GM21390 (cell line): Measurements from ENCODE around the gene ZZZ3.
A peak's percentile ranks its signal among the peaks of the same experiment; 100 is the strongest.
"Not testable (repeated sequence)": the region's sequence is repeated elsewhere in the genome, so short reads cannot be mapped to it uniquely, and the experiment has no call there.

ENCODE experiments used
- ATAC-seq: cut with Tn5 transposase; IDR thresholded peaks from one replicate; pipeline ENCODE4 v1.9.1; 2021; ENCODE audit not compliant: unreplicated experiment

The ZZZ3 gene

GRCh38 chr1:77671836-77672235, 10.6 kb downstream of the ZZZ3 start:
- peak; percentile 45 for ATAC-seq

- ATAC-seq, result no peak
Measured at GRCh38 chr1:77670330-77670729, 12.1 kb downstream of the ZZZ3 start.

GRCh38 chr1:77668924-77669449, 13.5 kb downstream of the ZZZ3 start:
- no peak for ATAC-seq

GRCh38 chr1:77664939-77665516, 17.4 kb downstream of the ZZZ3 start:
- ATAC-seq, result no peak

- ATAC-seq, result no peak
Measured at GRCh38 chr1:77661696-77662095, 20.8 kb downstream of the ZZZ3 start.

GRCh38 chr1:77659879-77660593, 22.4 kb downstream of the ZZZ3 start:
- ATAC-seq, result no peak

GRCh38 chr1:77658271-77658670, 24.2 kb downstream of the ZZZ3 start:
- no peak for ATAC-seq

- ATAC-seq, result no peak
Measured at GRCh38 chr1:77655431-77655974, 27.0 kb downstream of the ZZZ3 start.

GRCh38 chr1:77652970-77653516, 29.4 kb downstream of the ZZZ3 start:
- no peak for ATAC-seq

- no peak for ATAC-seq
Measured at GRCh38 chr1:77652268-77652667, 30.2 kb downstream of the ZZZ3 start.

- no peak for ATAC-seq
Measured at GRCh38 chr1:77649127-77649526, 33.3 kb downstream of the ZZZ3 start.

GRCh38 chr1:77646224-77646623, 36.2 kb downstream of the ZZZ3 start:
- not testable (repeated sequence) for ATAC-seq

- no peak for ATAC-seq
Measured at GRCh38 chr1:77643456-77643855, 39.0 kb downstream of the ZZZ3 start.

- ATAC-seq, result no peak
Measured at GRCh38 chr1:77642941-77643340, 39.5 kb downstream of the ZZZ3 start.

- no peak for ATAC-seq
Measured at GRCh38 chr1:77642196-77642595, 40.3 kb downstream of the ZZZ3 start.

- ATAC-seq, result no peak
Measured at GRCh38 chr1:77639557-77640069, 42.8 kb downstream of the ZZZ3 start.

- ATAC-seq, result no peak
Measured at GRCh38 chr1:77639056-77639455, 43.4 kb downstream of the ZZZ3 start.

- ATAC-seq, result no peak
Measured at GRCh38 chr1:77636864-77637263, 45.6 kb downstream of the ZZZ3 start.
